Stimulated activated CD4-positive, alpha-beta T cell treated with anti-CD3 and anti-CD28 coated beads, Interleukin-1b, Interleukin-23, amount 100 ng/mL, for 4 hours (primary cell): ENCODE data around the gene SLC25A27.

Experiments
- DNase-seq, 2 donors: peaks; one replicate each; pipeline ENCODE4 v3.0.0-alpha.2; 2020; ENCODE audit warnings: low read depth in 2 of 2

The SLC25A27 gene

DNA sequence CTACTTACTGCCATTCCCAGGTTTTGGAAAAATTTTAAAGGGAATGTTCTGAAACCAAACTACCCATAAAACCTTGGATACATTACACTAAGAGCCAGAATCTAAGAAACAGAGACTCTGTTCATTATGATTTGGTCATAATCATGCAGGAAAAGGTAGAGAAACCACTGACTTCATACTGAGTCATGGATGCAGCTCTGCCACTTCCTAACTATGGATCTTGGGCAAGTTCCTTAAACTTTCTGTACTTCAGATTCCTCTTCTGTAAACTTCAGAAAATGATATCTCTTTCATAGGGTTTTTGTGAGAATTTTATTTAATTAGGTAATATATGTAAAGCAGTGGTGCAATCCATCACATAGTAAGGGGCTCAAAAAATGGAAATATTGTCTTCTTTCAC is 62.4 kb downstream of the SLC25A27 start:
- DNase-seq, result no peak

DNA sequence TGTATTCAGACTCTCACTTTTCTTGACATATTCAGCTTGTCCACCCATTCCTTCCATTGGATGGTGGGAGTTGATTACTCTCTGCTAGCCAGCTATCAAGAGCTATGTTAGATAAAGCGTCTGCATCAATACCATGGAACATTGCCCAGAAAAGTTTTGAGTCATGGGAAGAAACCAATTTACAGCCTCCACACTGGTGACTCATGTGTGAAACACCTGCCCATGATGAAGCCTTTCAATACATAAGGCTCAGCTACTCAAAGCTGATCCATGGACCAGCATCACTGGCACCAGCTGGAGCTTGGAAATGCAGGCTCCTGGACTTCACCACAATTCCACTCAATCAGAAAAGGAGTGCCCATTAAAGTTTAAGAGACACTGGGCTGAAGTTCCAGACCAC is 66.3 kb downstream of the SLC25A27 start:
- no peak for DNase-seq

DNA sequence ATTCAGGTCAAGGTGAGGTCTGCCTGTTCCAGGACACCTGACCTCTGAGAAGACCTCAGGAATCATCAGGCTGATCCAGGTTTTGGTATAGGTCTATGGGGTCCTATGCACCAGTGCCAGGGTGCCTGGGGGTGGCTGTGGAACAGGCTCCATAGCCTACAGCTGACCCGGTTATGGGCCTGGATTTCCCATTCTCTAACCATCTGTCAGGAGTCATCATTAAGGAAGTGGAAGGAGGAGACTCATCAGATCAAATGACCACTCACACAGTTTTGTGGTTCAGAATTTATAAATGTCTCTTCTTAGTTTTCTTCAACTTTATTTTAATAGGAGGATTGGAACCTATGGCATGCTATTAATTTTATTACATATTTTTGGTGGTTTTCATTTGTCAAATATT is 67.6 kb downstream of the SLC25A27 start:
- no peak for DNase-seq
